Central memory CD4-positive, alpha-beta T cell (primary cell): ENCODE results near the gene ABCG4.
"Not testable (repeated sequence)": the region's sequence is repeated elsewhere in the genome, so short reads cannot be mapped to it uniquely, and the experiment has no call there.

Source experiments
- DNase-seq: peaks from one replicate; pipeline ENCODE4 v3.0.0; 2022

The ABCG4 gene

DNA sequence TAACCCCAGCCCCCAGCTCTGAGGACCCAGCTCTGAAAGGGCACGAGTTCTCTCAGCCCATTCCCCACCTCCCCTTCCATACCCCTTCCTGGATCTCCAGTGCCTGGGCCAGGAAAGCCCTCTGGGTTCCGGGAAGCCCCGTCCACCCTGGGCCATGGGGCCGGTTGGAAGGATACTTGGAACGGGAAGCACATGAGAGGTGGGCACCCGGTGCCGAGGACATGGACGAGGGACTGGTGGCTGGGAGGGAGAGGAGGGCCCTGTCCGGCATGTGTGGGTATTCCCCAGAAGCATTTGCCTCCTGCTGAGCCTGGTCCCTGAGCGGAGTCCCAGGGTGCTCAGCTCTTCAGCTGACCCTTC lies 32.6 kb upstream of the ABCG4 start:
- no peak for DNase-seq

DNA sequence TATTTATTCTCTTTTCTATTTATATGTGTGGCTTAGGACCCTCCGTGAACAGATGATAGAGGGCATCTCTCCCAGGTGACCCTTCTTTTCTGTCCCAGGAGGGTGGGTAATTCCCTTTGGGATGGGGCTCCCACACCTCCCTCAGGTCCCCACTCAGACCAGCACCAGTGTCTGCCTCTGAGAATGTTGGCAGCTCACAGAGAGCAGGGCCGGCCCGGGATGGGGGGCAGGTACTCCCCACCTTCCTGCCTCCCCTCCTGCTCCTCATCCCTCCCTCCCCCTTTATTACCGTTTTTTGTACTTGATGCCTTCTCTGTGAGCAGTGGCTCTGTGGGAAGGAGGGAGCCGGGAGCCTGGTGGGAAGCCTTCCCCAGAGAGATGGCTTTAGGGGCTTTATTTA lies 32.3 kb upstream of the ABCG4 start:
- no peak for DNase-seq

DNA sequence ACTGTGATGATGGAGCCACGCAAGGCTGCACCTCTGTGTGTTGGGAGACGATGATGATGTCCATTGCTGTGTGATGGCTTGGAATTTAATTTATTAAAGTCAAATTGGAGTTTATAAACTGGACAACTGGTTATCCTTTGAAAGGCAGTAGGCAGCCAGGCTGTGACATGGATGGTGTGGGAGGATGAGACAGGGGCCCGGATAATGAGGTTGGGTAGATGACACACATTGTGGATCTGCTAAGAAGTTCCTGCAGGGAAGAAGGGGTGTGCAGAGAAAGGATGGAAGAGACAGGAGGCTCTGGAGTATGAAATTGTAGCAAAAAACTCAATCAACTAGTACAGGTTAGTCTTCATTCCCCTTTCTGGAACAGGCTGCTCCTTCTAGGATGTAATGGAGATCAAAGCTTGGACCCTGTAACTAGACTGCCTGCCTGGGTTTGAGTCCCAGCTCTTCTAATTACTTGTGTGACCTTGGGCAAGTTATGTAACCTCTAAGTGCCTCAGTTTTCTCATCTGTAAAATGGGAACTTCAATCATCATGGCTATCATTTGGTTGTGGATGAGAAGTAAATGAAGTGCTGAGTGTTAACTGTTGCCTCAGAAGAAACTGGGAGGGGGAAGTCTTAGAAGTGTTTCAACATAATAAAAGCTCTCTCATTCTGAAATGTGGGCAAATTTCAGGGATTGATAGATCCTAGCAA lies 31.7 kb upstream of the ABCG4 start:
- DNase-seq: no peak

DNA sequence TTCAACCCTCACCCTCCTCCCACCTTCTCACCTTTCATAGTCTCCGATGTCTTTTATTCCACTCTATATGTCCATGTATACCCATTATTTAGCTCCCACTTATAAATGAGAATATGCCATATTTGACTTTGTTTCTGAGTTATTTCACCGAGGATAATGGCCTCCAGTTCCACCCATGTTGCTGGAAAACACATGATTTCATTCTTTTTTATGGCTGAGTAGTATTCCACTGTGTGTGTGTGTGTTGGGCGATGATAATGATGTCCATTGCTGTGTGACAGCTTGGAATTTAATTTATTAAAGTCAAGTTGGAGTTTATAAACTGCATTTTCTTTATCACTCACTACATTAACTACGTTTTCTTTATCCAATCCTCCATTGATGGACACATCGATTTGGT lies 30.6 kb upstream of the ABCG4 start:
- no peak for DNase-seq

DNA sequence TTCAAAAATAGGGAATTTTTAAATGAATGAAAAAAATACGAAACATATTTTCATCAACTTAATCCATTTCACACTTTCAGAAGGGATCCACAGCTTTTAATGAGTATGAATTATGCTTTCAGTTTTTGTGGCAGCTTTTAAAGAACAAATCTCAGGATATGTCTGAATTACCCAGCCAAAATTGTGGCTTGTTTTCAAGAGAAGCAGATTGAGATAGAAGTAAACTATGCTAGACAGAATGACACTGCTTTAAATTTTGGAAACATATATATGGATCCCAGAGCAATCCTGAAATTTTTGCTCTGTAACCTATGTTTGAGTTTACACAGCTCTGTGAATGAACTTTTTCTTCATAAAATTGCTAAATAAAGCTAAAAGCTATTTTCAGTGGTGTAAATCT lies 29.9 kb upstream of the ABCG4 start:
- no peak for DNase-seq

DNA sequence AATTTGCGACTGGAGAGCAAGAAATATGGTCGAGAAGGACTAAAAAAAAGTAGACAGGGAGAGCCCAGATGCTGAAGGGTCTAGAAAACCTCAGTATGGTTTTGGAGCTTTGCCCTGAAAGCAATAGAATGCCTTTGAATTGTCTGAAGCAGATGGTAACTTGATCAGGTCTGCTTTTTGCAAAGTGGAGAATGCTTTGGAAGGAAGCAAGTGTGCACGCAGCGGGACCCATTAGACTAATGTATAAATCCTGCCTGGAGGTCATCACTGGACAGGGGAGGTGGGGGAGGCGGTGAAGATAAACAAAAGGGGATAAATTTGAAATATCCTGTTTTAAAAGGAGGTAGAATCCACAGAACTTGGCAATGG lies 28.2 kb upstream of the ABCG4 start:
- DNase-seq: no peak

DNA sequence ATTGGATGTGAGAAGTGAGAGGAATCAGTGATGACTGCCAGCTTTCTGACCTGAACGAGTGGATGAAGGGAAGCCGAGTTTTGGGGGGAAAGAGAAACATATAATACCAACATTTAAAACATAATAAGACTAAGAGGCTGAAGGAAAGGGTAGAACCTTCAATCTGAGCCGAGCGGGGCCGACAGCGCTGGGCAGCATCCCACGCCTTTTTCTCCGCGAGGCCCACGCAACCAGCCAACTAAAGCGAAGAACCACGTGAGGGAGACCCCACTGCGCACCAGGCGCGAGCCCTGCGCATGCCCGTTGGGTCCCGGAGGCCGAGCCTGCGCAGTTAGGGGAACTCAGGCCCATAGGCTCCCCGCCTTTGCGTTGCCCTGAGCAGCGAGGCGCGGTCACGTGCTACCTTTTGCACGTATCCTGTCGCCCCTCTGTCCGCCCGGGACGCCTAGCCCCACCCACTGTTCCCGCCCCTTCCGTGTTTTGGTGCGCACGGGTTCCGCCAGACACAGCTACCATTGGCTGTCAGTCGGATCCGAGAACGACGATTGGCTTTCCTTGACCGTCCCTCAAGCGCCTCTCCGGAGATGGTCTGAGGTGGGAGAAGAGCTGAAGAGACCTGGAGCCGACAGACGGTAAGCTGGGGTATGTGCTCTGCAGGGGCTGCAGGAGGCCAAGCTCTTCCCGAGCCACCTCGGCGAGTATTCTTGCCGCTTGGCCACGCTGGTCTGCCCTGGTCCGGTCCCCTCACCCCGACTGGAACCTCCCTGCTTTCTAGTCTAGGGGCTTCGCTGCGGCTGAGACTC lies 27.6 kb upstream of the ABCG4 start, which contains the start of gene HINFP:
Gene HINFP (plus strand): TSS at position 573 of the 803 bp plus-strand sequence. CDS start 5,365 bp downstream, outside the sequence.
- peak; percentile 99 for DNase-seq

DNA sequence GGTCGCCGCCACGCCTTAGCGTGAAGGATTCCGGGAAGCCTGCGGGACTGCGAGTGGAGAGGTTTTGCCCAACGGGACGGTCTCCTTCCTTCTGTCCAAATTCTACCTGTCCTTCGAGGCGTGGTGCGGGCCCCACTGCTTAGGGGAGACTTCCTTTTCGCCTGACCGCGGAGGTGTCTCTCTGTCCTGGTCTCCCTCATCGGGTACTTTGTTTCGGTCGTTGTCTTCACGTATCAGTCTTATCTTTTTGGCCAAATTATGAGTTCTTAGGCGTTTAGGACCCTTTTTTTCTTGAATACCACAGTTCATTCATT lies 27.1 kb upstream of the ABCG4 start:
- no peak for DNase-seq

DNA sequence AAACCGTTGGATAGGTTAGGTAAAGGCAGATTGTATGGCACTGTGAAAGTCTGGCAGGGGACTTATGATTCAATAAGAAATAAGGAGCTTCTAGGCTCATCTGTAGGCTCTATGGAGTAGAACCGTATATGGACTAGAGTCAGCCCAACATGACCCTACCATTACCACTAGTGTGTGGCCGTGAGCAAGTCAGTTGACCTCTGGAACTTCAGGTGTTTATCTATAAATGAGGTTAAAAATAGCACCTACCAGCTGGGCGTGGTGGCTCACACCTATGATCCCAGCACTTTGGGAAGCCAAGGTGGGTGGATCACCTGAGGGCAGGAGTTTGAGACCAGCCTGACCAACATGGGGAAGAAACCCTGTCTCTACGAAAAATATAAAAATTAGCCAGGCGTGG lies 23.0 kb upstream of the ABCG4 start:
- DNase-seq: no peak

DNA sequence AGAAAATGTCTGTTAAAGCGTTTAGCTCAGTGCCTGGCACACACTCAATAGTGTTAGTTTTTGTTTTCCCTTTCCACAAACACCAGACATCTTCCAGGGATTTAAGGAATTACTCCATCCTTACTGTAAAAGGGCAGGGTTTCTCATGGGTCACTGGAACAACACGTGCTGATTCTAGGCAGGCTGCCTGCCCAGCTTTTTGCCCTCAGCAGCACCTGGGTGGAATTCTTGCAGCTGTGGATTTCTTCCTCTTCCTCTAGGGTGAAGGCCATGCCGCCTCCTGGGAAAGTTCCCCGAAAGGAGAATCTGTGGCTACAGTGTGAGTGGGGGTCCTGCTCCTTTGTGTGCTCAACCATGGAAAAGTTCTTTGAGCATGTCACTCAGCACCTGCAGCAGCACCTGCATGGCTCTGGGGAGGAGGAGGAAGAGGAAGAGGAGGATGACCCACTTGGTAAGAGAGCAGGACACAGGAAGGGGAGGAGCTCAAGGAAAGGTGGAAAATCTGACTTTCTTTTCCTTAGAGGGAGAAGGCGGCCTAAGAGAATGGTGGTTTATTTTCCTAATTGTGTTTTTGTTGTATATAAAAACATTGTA lies 22.1 kb upstream of the ABCG4 start:
- no peak for DNase-seq

DNA sequence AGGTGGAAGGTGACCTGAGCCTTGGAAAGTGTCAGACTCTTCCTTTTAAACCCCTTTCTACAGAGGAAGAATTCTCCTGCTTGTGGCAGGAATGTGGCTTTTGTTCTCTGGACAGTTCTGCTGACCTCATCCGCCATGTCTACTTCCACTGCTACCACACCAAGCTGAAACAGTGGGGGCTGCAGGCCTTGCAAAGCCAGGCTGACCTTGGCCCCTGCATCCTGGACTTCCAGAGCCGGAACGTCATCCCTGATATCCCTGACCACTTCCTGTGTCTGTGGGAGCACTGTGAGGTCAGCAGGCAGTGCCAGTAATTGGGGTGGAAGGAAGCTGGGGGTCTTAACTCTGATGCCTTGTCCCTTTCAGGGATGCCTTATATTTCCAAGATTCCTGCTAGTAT lies 18.2 kb upstream of the ABCG4 start:
- DNase-seq: no peak

DNA sequence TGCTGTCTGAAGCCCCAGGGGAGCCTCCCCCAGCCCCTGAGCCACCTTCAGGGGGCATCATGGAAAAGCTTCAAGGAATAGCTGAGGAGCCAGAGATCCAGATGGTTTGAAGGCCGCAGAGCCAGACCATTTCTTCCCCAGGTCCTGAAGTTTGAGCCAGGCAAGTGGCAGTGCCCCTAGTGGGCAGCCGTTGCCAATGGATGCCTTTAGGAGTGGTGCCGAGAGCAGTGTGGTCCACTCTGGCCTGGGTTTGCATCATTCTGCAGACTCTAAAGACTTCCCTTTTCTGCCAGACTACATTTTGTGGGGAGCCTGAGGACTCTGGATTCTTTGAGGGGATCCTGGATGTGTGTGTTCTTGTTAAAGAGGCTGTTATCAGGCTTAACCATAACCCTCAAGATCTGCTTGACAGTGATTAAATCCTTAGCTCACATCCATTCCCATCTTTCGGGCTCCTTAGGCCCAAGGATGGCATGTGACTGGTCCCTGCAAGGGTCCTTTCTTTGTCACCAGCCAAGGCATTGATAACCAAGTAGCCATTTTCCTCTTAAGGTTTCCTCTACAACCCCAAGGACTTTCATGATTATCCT lies 14.4 kb upstream of the ABCG4 start:
- DNase-seq: no peak

DNA sequence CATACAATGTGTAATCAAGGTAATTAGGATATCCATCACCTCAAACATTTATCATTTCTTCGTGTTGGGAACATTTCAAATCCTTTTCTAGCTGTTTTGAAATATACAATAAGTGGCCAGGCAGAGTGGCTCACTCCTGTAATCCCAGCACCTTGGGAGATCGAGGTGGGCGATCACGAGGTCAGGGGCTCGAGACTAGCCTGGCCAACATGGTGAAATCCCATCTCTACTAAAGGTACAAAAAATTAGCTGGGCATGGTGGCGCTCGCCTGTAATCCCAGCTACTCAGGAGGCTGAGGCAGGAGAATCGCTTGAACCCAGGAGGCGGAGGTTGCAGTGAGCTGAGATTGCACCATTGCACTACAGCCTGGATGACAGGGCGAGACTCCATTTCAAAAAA lies 9.6 kb upstream of the ABCG4 start:
- DNase-seq: not testable (repeated sequence)

DNA sequence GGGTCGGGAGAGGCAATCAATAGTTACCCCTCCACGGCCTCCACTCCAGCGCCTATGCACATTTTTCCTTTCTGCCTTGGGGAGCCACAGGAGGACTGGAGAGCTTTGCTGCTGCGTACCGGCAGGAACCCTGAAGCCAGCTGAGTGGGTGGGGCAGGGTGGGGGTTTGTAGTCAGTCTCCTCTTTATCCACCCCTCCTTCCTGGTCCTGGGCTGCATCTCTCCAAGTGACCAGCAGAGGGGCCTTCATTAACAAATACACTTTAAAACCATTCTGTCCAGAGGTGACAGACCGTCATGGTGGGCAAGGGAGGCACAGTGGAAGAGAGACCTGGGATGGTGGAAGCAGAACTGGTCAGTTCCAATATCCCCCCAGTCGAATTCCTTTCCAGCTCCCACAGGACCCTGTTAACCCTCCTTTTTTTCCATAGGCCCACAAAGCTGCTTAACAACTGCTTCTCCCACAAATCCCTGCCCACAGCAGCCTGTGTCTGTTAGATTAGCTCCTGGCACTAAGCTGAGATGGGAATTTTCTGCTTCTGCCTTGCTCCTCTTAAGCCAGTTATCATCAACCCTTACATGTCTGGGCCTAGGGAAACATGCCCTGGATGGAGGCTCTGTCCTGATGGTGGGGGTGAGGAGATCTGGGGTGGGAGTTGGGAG lies 3.9 kb upstream of the ABCG4 start:
- no peak for DNase-seq

DNA sequence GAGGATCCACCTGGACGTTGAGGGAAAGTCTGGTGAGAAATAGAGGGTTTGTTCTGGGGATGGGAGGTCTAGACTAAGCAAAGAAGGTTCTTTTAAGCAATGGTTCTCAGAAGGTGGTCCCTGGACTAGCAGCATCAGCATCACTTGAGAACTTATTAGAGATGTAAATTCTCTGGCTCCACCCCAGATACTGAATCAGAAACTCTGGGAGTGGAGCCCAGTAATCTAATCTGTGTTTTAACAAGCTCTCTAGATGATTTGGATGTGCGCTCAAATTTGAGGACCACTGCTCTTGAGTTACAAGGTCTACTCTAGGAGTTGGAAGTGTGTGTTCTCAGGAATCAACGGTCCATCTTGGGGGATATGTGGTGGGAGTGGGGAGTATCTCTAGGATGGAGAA lies 3.3 kb upstream of the ABCG4 start:
- DNase-seq: no peak

DNA sequence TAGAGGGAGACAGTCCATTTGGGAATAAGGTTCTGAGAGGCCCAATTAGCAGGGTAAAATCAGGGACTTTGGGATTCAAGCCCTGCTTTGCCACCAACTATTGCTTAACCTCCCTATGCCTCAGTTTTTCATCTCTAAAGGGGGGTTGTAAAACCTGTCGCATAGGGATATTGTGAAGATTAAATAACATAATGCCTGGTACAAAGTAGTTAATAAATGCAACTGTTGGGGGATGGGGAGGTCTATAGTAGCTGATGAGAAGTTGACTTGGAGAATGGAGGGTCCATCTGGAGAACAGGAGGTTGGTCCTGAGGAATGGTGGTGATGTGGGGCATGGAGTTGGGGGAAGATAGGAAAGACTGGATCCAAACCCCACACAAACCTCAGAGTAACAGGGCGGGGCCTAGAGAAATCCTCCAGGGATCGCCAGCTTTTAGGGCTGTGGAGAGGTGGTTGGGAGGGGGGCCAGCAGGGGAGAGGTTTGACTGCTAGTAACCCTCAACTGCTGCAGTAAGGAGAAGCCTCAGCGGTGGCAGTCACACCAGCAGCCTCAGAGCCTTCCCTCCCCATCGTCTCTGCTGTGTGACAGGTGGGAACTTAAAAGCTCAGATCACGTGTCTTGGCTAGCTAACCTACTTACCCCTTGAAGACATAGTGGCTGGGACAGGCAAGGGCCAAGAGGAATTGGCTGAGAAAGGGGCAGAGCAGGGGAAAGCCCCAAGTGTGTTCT lies 1.1 kb upstream of the ABCG4 start:
- no peak for DNase-seq

DNA sequence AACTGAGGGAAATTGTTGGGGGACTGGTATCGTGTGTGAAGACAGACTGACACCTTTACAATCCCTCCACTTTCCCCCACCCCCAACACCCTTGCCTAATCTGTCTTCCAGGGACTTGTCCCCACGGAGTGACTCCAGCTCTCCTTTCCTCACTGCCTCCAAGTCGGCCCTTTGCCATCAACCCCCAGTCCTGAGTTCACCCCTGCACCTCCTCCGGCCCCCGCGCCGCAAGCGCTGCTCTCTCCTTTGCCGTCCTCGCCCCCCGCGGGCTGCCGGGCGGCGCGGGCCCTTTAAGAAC lies 183 bp upstream of the ABCG4 start:
- DNase-seq: no peak

DNA sequence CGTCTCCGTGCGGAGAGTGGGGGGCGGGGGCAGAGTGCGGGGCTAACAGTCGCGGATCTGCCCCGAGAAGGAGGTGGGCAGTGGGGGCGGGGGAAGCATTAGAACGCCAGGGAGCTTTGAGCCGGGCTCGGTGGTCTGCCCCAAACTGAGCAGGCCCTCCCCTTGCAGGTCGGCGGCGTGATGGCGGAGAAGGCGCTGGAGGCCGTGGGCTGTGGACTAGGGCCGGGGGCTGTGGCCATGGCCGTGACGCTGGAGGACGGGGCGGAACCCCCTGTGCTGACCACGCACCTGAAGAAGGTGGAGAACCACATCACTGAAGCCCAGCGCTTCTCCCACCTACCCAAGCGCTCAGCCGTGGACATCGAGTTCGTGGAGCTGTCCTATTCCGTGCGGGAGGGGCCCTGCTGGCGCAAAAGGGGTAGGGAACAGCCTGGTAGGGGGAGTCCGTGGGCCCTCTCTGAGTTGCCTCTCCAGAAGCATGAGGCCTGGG lies 979 bp downstream of the ABCG4 start:
- no peak for DNase-seq

DNA sequence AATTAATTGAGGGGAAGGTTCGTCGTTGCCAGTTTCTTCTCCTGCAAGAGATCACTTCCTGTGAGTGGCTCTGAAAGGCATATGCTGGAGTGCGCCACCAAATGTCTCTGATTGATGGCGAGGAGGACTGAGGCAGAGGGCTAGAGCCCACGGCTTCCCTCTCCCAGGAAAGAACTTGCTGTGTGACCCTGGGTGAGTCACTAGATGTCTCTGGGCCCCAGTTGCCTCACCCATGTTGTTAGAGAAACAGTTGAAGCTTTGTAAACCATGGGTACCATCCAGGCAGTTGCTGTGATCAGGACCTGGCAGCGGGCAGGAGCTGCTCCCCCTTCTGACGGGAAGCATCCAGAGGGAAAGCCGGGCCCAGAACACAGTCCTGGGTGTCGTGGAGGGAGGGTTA lies 3.2 kb downstream of the ABCG4 start:
- no peak for DNase-seq

DNA sequence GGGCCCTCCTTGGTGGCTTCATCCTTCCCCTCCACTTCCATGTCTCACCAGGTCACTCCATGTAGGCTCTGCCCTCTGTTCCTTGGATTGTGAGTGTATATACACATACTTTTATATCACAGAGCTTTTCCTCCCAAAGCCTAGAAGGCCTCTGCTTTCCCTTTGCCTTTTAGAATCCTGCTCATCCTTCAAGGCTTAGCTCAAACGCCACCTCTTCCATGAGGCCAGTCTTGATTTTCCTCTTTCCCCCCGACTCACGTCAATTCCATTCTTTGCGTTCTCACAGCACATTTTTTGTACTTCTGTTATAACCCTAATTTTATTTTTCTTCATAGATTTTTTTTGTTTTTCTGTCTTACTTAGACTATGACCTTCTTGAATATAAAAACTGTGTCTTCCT lies 3.8 kb downstream of the ABCG4 start:
- DNase-seq: no peak

DNA sequence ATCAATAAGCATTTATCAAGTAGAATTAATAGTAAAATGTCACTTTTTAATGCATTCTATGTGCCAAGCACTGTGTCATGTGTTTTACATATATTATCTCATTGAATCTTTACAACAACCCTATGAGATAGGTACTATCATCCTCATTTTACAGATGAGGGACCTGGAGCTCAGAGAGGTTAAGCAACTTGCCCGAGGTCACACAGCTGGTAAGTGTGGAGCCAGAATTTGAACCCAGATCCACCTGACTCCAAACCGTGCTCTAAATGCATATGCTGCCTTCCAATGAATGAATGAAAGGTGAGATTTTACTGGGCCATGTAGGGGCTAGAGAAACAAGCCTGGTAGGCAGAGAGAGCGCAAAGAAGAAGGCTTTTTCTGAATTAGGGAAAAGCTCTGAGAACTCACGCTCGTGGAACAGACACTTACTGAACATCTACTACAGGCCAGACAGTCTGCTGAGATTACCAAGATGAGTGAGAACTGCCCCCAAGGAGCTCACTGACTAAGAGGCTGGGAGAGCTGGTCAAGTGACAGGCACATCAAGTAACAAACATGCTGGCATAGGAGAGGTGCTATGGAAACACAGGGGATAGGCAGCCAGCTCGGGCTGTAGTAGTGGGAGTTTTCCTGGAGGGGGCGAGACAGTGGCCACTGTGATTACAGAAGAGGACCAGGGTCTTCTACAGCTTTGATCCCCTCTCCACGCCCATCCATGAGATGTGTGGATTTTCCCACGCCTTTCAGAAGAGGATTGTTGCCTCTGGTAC lies 4.4 kb downstream of the ABCG4 start:
- DNase-seq: no peak

DNA sequence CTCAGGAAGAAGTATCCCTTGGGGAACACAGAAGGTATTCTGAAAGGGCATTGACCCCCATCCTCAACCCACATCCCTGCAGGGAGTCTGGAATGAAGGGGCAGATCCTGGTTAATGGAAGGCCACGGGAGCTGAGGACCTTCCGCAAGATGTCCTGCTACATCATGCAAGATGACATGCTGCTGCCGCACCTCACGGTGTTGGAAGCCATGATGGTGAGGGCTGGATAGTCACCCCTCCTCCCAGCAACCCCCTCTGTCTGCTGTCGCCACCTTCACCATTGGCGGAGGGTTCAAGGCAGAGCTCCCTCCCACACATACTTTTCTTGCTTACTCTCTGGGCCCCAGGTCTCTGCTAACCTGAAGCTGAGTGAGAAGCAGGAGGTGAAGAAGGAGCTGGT lies 5.3 kb downstream of the ABCG4 start:
- DNase-seq: no peak
